ENCODE data around the gene ADCY5. TPM values are rescaled to one million over a fixed set of nuclear protein-coding genes. Genes with fewer than 3 reads are reported as not detected.

Gene ADCY5
- total RNA-seq, 2 donors from 2014 or later: not detected

DNA sequence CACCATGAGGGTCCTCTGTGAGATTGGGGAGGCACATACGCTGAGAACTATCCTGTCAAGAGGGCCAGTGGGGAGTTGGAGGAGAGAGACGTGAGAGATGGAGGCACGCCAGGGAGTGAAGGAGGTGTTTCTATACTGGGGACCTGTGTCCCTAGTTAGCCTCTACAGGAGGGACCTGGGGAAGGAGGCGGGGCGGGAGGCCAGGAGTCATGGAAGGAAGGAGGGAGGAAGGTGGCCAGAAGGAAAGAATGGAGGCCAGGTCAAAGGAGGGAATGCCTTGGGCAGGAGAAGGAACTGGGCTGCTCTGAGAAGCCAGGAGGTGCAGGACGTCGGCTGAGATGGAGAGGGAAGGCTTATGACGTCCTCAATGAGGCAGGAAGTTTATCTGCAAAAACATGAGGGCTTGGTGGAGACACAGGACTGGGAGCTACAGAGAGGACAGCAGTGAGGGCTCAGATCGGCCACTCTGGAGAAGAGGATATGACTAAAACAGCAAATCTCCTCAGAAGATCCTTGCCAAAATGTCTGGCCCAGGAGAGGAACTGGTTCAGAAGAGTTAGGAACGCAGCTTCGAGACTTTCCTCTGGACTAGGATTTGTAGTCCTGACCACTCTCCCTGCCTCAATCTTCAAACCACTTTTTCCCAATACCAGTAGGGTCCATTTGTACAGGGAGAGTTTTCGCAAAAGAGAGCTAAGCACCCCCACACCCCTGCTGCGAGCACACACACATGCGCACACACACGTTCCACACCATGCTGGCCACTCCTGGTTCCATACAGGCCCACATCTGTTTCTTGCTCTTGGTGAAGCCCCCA lies 59.9 kb downstream of the ADCY5 start:
- H3K4me1 Mint-ChIP-seq (ENCODE audit: low read depth in 2 of 2): no peaks in the 10 kb centered on the region
- no peaks in the 10 kb centered on the region for H3K9me3 Mint-ChIP-seq
- ATAC-seq (no peak), DNase-seq (ENCODE audit: low spot score) (no peak)
- no peaks in the 10 kb centered on the region for H3K36me3 Mint-ChIP-seq
- H3K27ac Mint-ChIP-seq: no peak overlapping the region
- no peak overlapping the region for H3K4me3 Mint-ChIP-seq
- H3K27me3 Mint-ChIP-seq: peaks cover 9 to 26% of the 10 kb centered on the region in 2 donors

DNA sequence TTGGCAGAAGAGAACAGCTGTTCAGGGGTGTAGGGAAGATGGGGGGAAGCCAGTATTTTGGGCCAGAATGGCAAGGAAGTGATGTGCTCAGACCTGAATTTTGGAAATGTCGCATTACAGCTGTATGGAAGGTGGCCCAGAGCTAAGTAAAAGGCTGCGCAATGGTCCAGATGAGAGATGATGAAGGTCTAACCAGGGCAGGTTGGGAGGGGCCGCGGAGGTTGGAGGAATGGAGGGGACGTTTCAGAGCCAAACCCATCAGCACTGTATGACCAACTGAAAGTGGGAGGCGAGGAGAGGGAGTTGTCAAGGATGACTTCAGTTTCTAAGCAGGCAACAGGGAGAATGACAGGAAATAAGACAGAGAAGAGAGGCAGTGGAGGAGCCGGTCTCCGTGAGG lies 60.8 kb downstream of the ADCY5 start:
- Mint-ChIP-seq H3K27ac (no peak overlapping the region), H3K9me3 (no peaks in the 10 kb centered on the region), H3K4me3 (no peak overlapping the region), H3K4me1 (ENCODE audit: low read depth in 2 of 2) (no peaks in the 10 kb centered on the region), H3K27me3 (peaks cover 9 to 26% of the 10 kb centered on the region in 2 donors), H3K36me3 (no peaks in the 10 kb centered on the region)
- ATAC-seq (no peak), DNase-seq (ENCODE audit: low spot score) (no peak)

DNA sequence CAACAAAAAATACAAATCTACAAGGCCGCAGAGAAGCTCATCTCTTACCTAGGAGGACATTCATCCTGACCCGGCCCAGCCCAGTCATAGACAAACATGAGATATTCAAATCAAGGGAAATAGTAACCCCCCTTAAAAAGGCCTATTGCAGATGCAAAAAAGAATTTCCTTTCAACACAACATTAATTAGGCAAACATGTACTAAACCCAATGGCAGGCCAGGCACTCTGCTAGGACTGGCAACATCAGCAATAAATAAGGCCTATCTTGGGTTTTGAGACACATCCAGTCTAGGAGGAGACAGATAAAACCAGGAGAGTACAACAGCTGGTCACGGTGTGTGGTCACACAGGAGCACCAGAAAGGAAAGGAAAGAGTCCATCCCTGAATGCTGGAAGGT lies 61.4 kb downstream of the ADCY5 start:
- ATAC-seq (no peak), DNase-seq (ENCODE audit: low spot score) (no peak)
- H3K27me3 Mint-ChIP-seq: peaks cover 9 to 26% of the 10 kb centered on the region in 2 donors
- no peak overlapping the region for H3K27ac Mint-ChIP-seq
- no peaks in the 10 kb centered on the region for H3K36me3 Mint-ChIP-seq
- no peak overlapping the region for H3K4me3 Mint-ChIP-seq
- H3K9me3 Mint-ChIP-seq: no peaks in the 10 kb centered on the region
- H3K4me1 Mint-ChIP-seq (ENCODE audit: low read depth in 2 of 2): no peaks in the 10 kb centered on the region

DNA sequence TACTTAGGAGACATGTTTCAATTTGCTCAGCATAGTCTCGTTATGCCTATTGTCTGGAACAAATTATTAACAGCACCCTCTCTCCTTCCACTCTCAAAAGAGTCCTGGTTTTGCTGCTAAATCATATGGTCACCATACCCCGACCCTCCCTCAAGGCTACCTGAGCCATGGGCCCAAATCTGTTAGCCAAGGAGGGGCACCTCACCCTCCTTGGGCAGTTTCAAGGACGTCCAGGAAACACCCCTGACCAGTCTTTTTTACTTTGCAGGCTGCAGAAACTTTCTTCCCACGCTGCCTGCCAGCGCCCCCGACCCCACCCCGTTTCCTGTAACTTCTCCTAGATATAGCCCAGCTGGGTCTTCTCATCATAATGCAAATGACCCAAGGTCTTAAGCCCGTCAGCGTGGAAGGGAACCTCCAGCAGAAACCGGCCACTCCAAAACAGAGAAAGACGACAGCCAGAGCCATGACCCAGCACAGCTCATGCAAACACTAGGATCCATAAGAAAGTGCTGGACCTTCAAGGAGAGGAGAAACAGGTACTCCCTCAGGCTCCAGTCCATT lies 62.3 kb downstream of the ADCY5 start:
- ATAC-seq (no peak), DNase-seq (ENCODE audit: low spot score) (no peak)
- Mint-ChIP-seq H3K36me3 (no peaks in the 10 kb centered on the region), H3K4me3 (no peak overlapping the region), H3K27me3 (peaks cover 9 to 26% of the 10 kb centered on the region in 2 donors), H3K9me3 (no peaks in the 10 kb centered on the region), H3K4me1 (ENCODE audit: low read depth in 2 of 2) (no peaks in the 10 kb centered on the region), H3K27ac (no peak overlapping the region)

DNA sequence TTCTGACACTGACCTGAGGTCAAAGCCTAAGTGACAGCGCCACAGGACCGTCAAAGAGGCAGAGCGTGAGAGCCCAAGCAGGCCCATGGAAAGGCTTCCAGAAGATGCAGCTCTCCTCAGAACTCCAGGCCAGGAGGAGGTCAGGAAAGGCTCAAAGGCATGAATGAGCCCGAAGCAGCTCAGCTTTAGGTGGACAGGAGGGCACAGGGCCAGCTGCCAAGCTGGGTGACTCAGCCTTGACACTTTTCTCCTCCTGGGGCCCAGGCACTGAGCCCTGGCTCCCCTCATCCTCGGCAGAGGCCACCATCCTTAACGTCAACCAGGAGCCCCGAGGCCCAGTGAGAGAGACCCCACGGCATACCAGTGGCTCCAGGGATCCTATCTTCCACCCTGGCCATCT lies 62.9 kb downstream of the ADCY5 start:
- Mint-ChIP-seq H3K9me3 (no peaks in the 10 kb centered on the region), H3K36me3 (no peaks in the 10 kb centered on the region), H3K27me3 (peaks cover 9 to 26% of the 10 kb centered on the region in 2 donors), H3K27ac (no peak overlapping the region), H3K4me1 (ENCODE audit: low read depth in 2 of 2) (no peaks in the 10 kb centered on the region), H3K4me3 (no peak overlapping the region)
- DNase-seq (ENCODE audit: low spot score) (no peak), ATAC-seq (no peak)

DNA sequence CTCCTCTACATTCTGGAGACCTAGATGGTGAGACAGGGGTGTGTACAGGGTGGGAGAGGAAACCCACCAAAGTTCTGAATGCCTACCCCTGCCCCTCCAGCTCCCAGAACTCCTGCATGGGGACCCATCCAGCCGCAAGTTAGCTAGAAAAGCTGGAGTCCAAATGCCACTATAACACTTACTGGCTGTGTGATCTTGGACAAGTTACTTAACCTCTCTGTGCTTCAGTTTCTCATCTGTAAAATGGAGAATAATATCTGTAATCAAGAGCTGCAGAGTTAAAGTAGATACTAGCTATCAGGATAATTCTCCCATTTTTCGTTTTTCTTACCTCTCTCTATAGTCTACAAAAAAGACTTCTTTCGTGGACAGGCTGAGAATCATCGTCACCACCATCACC lies 63.4 kb downstream of the ADCY5 start:
- ATAC-seq: no peak
- no peak for DNase-seq (ENCODE audit: low spot score)
- H3K27me3 Mint-ChIP-seq: peaks cover 9 to 26% of the 10 kb centered on the region in 2 donors
- H3K9me3 Mint-ChIP-seq: no peaks in the 10 kb centered on the region
- no peaks in the 10 kb centered on the region for H3K36me3 Mint-ChIP-seq
- no peaks in the 10 kb centered on the region for H3K4me1 Mint-ChIP-seq (ENCODE audit: low read depth in 2 of 2)
- no peak overlapping the region for H3K4me3 Mint-ChIP-seq
- H3K27ac Mint-ChIP-seq: no peak overlapping the region

DNA sequence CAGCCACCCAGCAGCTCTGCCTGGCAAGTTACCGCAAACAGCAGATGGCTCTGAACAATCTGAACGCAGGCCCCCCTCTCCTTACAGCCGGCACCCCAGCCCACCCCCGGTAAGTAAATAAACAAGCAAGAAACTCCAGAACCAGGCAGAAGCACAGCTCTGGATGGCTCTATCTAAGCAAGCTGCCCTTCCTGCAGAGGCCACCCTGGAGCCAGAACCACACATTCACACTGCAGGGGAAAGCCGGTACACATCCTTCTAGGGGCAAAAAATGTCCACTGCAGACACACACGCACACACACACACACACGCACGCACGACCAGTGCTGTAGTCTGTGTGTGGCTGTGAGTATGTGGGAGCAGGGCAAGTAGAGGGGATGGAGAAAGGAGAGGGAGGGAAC lies 63.9 kb downstream of the ADCY5 start:
- no peaks in the 10 kb centered on the region for H3K4me1 Mint-ChIP-seq (ENCODE audit: low read depth in 2 of 2)
- H3K9me3 Mint-ChIP-seq: no peaks in the 10 kb centered on the region
- no peak overlapping the region for H3K4me3 Mint-ChIP-seq
- peaks cover 9 to 26% of the 10 kb centered on the region in 2 donors for H3K27me3 Mint-ChIP-seq
- ATAC-seq (no peak), DNase-seq (ENCODE audit: low spot score) (no peak)
- no peak overlapping the region for H3K27ac Mint-ChIP-seq
- H3K36me3 Mint-ChIP-seq: no peaks in the 10 kb centered on the region

DNA sequence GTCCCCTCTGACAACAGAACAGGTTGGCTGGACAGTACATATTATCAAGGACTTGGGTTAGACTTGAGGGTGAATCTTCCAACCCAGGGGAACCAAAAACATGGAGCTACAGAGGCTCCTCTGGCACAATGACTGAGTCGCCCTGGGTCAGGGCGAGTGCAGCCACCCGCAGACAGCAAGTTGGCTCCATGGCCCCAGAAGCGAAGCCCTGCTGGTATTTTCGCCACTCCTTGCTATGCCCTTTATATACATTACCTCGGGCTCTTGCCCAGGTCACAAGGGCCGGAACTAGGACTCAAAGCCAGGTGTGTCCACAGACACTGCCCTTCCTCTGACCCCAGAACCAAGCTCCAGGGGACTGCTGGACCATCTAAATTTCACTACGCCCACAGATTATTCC lies 64.6 kb downstream of the ADCY5 start:
- Mint-ChIP-seq H3K27ac (no peak overlapping the region), H3K4me1 (ENCODE audit: low read depth in 2 of 2) (no peaks in the 10 kb centered on the region), H3K36me3 (no peaks in the 10 kb centered on the region), H3K4me3 (no peak overlapping the region), H3K27me3 (peaks cover 9 to 26% of the 10 kb centered on the region in 2 donors), H3K9me3 (no peaks in the 10 kb centered on the region)
- DNase-seq (ENCODE audit: low spot score): no peak
- no peak for ATAC-seq

DNA sequence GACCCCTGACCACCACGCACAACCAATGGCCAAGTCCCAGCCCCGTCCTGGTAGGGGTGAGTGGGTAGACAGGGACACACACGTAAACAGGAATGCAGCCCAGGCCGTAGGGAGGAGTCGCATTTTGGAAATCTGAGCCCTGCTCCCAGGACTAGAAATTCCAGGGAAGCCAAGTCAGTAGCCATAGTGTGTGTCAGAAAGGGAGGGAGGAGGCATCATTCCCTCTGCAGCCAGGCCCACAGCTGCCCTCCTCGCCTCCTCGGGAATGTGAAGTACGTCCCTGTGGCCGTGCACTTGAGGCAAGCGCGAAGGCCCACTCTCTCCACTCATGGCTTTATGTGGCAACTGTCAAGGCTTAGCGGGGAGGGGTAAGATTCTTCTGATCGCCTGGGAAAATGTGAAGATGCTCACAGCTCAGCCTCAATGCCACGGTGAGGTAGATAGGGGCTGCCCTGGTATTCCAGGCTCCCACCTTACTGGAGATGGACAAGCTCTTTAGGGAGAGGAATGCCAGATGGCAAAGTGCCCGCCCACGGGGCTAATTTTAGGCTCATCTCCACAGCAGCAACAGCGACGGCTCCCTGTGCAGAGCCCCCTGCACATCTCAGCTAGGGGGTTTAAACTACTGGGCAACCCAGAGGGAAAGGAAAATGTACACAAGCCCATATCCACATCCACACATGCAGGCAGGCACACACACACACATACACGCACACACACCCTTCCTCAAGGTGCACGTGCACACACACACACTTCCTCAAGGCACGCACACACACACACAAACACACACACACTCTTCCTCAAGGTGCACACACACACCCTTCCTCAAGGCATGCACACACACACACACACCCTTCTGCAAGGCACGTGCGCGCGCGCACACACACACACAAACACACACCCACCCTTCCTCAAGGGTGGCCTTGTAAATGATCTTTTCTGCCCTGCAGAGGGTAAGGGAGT lies 65.5 kb downstream of the ADCY5 start:
- Mint-ChIP-seq H3K36me3 (no peaks in the 10 kb centered on the region), H3K27me3 (peaks cover 9 to 22% of the 10 kb centered on the region in 2 donors), H3K4me1 (ENCODE audit: low read depth in 2 of 2) (no peaks in the 10 kb centered on the region), H3K27ac (no peak overlapping the region), H3K9me3 (no peaks in the 10 kb centered on the region), H3K4me3 (no peak overlapping the region)
- ATAC-seq (no peak), DNase-seq (ENCODE audit: low spot score) (no peak)

DNA sequence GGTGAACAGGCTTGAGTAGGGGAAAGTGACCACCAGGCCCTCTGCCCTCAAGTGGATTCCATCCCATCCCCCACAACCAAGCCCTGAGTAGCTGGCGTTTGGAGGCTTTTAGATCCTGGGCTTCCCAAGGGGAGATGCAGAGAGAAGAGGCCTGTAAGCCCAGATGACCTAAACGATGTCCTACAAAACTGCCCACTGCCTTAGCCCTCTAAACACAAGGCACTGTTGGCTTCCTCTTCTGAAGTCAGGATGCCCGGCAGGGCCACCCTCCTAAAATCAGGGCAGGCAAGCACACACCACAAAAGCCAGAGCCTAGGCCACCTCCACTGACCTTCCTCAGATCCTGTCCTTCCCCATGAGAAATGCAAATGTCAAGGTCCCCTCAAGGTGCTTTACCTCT lies 68.6 kb downstream of the ADCY5 start:
- no peak overlapping the region for H3K27ac Mint-ChIP-seq
- ATAC-seq: no peak
- no peaks in the 10 kb centered on the region for H3K9me3 Mint-ChIP-seq
- no peaks in the 10 kb centered on the region for H3K4me1 Mint-ChIP-seq (ENCODE audit: low read depth in 2 of 2)
- peaks cover 0 to 6% of the 10 kb centered on the region in 2 donors for H3K27me3 Mint-ChIP-seq
- no peak overlapping the region for H3K4me3 Mint-ChIP-seq
- no peak for DNase-seq (ENCODE audit: low spot score)
- no peaks in the 10 kb centered on the region for H3K36me3 Mint-ChIP-seq

DNA sequence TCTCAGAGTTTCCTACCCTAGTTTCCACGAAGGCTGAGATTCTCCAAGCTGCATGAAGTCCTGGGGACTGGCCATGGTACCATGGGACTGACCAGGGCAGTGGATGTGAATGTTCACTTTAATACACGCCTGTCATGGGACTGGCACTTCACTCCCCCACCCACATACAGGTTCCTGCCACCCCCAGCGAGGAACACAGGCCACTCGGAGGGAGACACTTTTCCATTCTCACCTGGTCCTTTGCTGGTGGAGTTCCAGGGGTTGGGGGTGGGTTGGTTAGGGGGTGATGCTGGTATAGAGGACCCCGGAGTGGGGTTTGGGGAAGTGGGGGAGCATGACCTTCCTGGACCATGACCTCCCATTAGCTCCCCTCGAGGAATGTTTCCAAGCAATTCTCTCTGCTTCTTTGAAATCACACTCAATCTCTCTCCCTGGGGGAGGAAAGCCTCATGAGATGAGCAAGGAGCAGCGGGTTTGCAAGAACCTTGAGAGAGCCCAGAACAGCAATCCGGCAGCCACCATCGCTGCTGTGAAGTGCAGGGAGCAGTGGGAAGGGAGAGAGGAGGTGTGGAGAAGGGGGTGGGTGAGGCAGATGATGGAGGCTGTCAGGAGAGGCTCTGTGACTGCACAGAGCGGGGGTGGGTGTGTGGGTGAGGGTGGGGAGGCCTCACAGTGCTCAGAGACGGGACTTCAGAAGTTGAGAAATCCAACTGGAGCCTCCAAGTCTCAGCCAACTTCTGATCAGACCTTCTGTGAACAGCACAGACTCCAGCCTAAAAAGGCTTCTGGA lies 69.7 kb downstream of the ADCY5 start:
- DNase-seq (ENCODE audit: low spot score) (no peak), ATAC-seq (no peak)
- H3K27ac Mint-ChIP-seq: no peak overlapping the region
- no peaks in the 10 kb centered on the region for H3K9me3 Mint-ChIP-seq
- H3K27me3 Mint-ChIP-seq: no peaks in the 10 kb centered on the region
- H3K36me3 Mint-ChIP-seq: no peaks in the 10 kb centered on the region
- no peak overlapping the region for H3K4me3 Mint-ChIP-seq
- H3K4me1 Mint-ChIP-seq (ENCODE audit: low read depth in 2 of 2): no peaks in the 10 kb centered on the region

DNA sequence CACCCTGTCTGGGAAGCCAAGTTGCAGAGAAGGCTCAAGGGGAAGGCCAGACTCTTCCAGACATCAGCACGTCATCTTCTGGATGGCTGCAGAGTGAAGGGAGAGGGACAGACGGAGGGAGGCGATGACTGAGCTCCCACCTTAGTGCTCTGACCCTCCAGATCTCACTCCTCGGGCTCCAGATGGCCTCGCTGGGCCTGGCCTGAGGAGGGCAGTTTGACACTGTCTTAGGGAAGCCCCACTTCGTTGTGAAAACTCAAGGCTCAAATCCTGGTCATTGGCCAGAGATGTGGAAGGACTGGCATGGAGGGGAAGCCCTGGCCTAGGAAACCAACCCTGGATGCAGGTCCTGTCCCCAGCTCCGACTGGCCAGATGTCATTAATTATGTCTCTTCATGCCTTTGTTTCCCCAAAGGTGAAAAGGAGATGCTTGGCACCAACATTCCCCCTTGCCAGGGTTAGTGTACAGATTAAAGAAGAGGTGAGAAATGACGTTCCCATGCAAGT lies 70.4 kb downstream of the ADCY5 start:
- Mint-ChIP-seq H3K4me3 (no peak overlapping the region), H3K9me3 (no peaks in the 10 kb centered on the region), H3K36me3 (no peaks in the 10 kb centered on the region), H3K27me3 (peaks cover 0 to 3% of the 10 kb centered on the region in 2 donors), H3K27ac (no peak overlapping the region), H3K4me1 (ENCODE audit: low read depth in 2 of 2) (no peaks in the 10 kb centered on the region)
- ATAC-seq: no peak
- DNase-seq (ENCODE audit: low spot score): no peak

DNA sequence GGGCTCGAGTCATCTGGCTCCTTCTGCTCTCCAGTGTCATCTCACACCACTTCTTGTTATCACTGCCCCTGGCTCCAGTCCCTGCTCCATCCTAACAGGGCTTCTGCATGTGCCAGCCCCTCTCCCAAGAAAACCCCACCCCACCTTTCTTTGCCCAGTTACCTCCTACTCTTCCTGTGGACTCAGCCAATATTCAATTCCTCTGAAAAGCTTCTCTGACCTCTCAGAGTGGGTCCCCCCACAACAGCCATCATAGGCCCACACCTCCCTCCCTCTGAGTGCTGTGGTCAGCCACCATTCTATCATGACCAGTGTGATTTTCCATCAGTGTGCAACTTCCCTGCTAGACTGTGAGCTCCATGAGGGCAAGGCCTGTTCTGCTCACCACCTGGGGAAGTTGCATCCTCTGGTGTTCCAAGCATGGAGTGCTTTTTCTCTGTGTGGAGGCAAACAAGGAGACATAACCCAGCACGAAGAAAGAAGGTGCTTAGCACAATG lies 71.6 kb downstream of the ADCY5 start:
- no peak for ATAC-seq
- H3K4me3 Mint-ChIP-seq: no peak overlapping the region
- no peaks in the 10 kb centered on the region for H3K4me1 Mint-ChIP-seq (ENCODE audit: low read depth in 2 of 2)
- no peaks in the 10 kb centered on the region for H3K36me3 Mint-ChIP-seq
- H3K9me3 Mint-ChIP-seq: no peaks in the 10 kb centered on the region
- DNase-seq (ENCODE audit: low spot score): no peak
- H3K27ac Mint-ChIP-seq: no peak overlapping the region
- H3K27me3 Mint-ChIP-seq: peaks cover 0 to 3% of the 10 kb centered on the region in 2 donors
